Measurements from ENCODE around the gene ATN1.

Gene ATN1

GRCh38 chr12:6967651-6968100, 39.9 kb downstream of the ATN1 start:
- Histone ChIP-seq H2AFZ (ENCODE audit: low read depth) (no peak overlapping the region), H3K9ac (no peak overlapping the region), H3K27me3 (ENCODE audit: insufficient read depth, low read depth) (no peaks in the 10 kb centered on the region), H3K4me3 (IDR thresholded peaks at IDR 0.05; ENCODE audit: insufficient read depth, low read depth, low read length) (no peak overlapping the region), H3K36me3 (ENCODE audit: insufficient read depth) (peaks cover 8% of the 10 kb centered on the region; the same call in 1 of the 2 replicates), H3K4me1 (ENCODE audit: low read depth, poor library complexity, severe bottlenecking) (peaks cover 29% of the 10 kb centered on the region), H3K4me2 (no peak overlapping the region), H3K79me2 (ENCODE audit: insufficient read depth, low read depth) (peaks cover 43% of the 10 kb centered on the region), H4K20me1 (ENCODE audit: insufficient read depth) (no peaks in the 10 kb centered on the region), H3K27ac (no peak overlapping the region)
- TF ChIP-seq CTCF (conservative IDR thresholded peaks at IDR 0.05; ENCODE audit: low read depth, low read length), result no peak

GRCh38 chr12:6968426-6968825, 40.7 kb downstream of the ATN1 start:
- H3K27ac ChIP-seq, result no peak overlapping the region

GRCh38 chr12:6970096-6970527, 42.4 kb downstream of the ATN1 start:
- no peak for TF ChIP-seq CTCF (conservative IDR thresholded peaks at IDR 0.05; ENCODE audit: low read depth, low read length)
- Histone ChIP-seq H4K20me1 (ENCODE audit: insufficient read depth) (no peaks in the 10 kb centered on the region), H3K27me3 (ENCODE audit: insufficient read depth, low read depth) (no peaks in the 10 kb centered on the region), H3K79me2 (ENCODE audit: insufficient read depth, low read depth) (peaks cover 50% of the 10 kb centered on the region), H3K4me3 (IDR thresholded peaks at IDR 0.05; ENCODE audit: insufficient read depth, low read depth, low read length) (no peak overlapping the region), H3K9ac (peak overlapping the region; percentile 96), H3K4me1 (ENCODE audit: low read depth, poor library complexity, severe bottlenecking) (peaks cover 49% of the 10 kb centered on the region), H3K27ac (peak overlapping the region; percentile 88), H3K4me2 (peak overlapping the region; percentile 69; the same call in 1 of the 2 replicates), H3K36me3 (ENCODE audit: insufficient read depth) (peaks cover 9% of the 10 kb centered on the region; the same call in 1 of the 2 replicates), H2AFZ (ENCODE audit: low read depth) (no peak overlapping the region)

More at GRCh38 chr12:6968426-6968825, 40.7 kb downstream of the ATN1 start:
- Histone ChIP-seq H3K4me3 (IDR thresholded peaks at IDR 0.05; ENCODE audit: insufficient read depth, low read depth, low read length) (no peak overlapping the region), H3K36me3 (ENCODE audit: insufficient read depth) (peaks cover 8% of the 10 kb centered on the region; the same call in 1 of the 2 replicates), H3K4me2 (peak overlapping the region; percentile 69), H4K20me1 (ENCODE audit: insufficient read depth) (no peaks in the 10 kb centered on the region), H3K27me3 (ENCODE audit: insufficient read depth, low read depth) (no peaks in the 10 kb centered on the region), H3K4me1 (ENCODE audit: low read depth, poor library complexity, severe bottlenecking) (peaks cover 34% of the 10 kb centered on the region), H3K79me2 (ENCODE audit: insufficient read depth, low read depth) (peaks cover 50% of the 10 kb centered on the region), H3K9ac (no peak overlapping the region; the same call in 1 of the 2 replicates), H2AFZ (ENCODE audit: low read depth) (no peak overlapping the region)
- no peak for TF ChIP-seq CTCF (conservative IDR thresholded peaks at IDR 0.05; ENCODE audit: low read depth, low read length)

GRCh38 chr12:6974180-6974579, 46.4 kb downstream of the ATN1 start:
- Histone ChIP-seq H3K4me1 (ENCODE audit: low read depth, poor library complexity, severe bottlenecking) (peaks cover 51% of the 10 kb centered on the region), H3K27ac (no peak overlapping the region), H3K4me2 (no peak overlapping the region), H3K79me2 (ENCODE audit: insufficient read depth, low read depth) (peaks cover 41% of the 10 kb centered on the region), H3K36me3 (ENCODE audit: insufficient read depth) (peaks cover 3% of the 10 kb centered on the region; the same call in 1 of the 2 replicates), H3K27me3 (ENCODE audit: insufficient read depth, low read depth) (no peaks in the 10 kb centered on the region), H3K4me3 (IDR thresholded peaks at IDR 0.05; ENCODE audit: insufficient read depth, low read depth, low read length) (no peak overlapping the region), H2AFZ (ENCODE audit: low read depth) (no peak overlapping the region), H4K20me1 (ENCODE audit: insufficient read depth) (no peaks in the 10 kb centered on the region), H3K9ac (no peak overlapping the region)
- TF ChIP-seq CTCF (conservative IDR thresholded peaks at IDR 0.05; ENCODE audit: low read depth, low read length), result no peak

All from KMS-11 (cell line).